Measurements from ENCODE around the gene UBC.

Gene UBC

DNA sequence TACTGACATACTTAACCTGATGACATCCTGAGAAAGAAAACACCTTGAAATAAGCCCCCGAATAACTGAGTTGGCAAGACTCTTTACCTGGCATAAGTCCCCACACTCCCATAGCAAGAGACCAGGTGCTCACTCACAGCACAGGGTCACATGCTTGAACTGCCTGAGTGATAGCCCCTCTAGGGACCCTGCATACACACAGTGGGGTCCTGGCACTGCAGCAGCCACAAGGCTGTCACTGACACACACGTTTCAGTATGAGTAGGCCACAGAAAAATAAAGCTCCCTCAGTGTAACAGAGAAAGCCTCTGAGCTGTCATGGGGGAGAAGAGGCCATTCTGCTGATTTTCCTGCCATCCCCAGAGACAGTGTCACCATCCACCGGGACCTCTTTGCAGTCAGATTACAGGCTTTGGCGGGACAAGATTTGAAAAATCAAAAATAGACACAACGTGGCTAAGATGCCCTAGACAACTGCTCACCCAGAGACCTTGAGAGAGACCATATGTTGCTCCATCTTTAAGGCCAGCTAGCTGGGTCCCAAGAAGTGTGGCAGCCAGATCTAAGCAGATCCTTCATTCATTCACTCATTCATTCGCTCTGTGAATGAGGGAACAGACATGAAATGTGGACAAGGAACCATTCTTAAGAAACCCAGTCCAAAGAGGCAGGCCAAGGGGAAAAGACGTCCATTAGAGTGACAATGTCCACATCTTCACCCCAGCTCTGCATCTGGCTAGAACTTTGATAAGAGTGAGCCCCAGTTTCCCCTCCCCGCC, 52.4 kb downstream of the UBC start:
- no peaks in the 10 kb centered on the region for H3K9me3 Mint-ChIP-seq
- H3K27me3 Mint-ChIP-seq, result no peaks in the 10 kb centered on the region
- H3K36me3 Mint-ChIP-seq (ENCODE audit: low read depth), result peaks cover 32% of the 10 kb centered on the region
- peaks cover 23% of the 10 kb centered on the region for H3K4me1 Mint-ChIP-seq (ENCODE audit: low read depth)
- DNase-seq, result no peak
- H3K4me3 Mint-ChIP-seq, result peak overlapping the region; percentile 86
- H3K27ac Mint-ChIP-seq, result no peak overlapping the region

Data from activated T-cell treated with anti-CD3 and anti-CD28 coated beads, Interleukin-2, amount 50 U/mL, for 24 hours (primary cell).